Measurements from ENCODE around the gene CYP19A1. TPM values are rescaled to one million over a fixed set of nuclear protein-coding genes. Genes with fewer than 3 reads are reported as not detected.
A peak's percentile ranks its signal among the peaks of the same experiment; 100 is the strongest.

Gene CYP19A1
- total RNA-seq, 1 donor from 2014 or later, result not detected

DNA sequence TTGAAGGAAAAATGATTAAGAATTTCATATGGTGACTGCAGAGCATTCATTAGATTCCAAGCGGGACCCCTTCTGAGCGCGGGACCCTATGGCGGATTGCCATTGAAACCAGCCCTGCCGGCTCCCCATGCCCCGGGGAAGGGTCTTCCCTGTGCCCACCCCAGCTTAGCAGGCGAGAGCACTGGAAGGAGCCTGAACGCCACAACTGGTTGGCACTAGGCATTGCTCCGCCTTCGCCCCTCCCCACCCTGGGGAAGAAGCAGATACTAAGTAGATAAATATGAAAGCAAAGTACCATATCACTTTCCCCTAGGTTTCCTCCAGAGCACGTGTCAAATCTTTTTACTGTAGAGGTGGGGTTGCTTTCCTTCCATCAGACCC lies 70.7 kb downstream of the CYP19A1 start:
- no peak for TF ChIP-seq CTCF (IDR thresholded peaks at IDR 0.05; ENCODE audit: insufficient read depth, low read length, poor library complexity, severe bottlenecking)
- H3K27me3 ChIP-seq (ENCODE audit: control insufficient read depth, insufficient read depth, low read length), result peaks cover 21% of the 10 kb centered on the region
- no peak for DNase-seq (ENCODE audit: low read depth)
- H3K4me3 ChIP-seq (ENCODE audit: low read depth, low read length), result peak overlapping the region; percentile 42
- H3K36me3 ChIP-seq (ENCODE audit: control insufficient read depth, insufficient read depth, low read length), result no peaks in the 10 kb centered on the region

DNA sequence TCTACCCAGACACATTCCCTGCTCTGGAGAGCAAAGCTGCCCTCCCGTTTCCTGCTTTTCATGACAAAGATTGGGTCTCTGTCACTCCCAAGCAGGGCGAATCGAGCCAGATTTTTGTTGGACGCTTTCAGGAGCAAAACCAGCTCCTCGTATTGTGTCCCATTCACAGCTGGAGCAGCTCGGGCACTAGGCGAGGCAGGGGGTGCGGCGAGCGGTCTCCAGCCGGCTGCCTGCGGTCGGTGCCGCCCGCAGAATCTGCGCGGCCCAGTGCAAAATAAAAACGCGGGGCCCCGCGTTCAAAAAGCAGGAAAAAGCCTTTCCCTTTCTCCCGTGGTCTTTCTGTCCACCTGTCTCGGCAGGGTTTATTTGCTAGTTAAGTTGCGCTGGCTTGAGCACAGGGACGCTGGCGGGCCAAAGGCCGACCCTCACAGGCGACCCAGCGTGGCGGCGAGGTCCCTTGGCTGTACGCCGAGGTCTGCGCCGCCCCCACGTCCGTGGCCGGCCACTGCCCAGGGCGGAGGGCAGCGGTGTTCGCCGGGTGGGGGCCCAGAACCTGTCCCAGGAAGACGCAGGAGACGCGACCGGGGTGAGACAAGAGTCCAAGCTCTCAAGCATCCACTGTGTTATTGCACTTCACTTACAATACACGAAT lies 71.2 kb downstream of the CYP19A1 start:
- H3K27me3 ChIP-seq (ENCODE audit: control insufficient read depth, insufficient read depth, low read length), result peaks cover 21% of the 10 kb centered on the region
- no peak for TF ChIP-seq CTCF (IDR thresholded peaks at IDR 0.05; ENCODE audit: insufficient read depth, low read length, poor library complexity, severe bottlenecking)

GRCh38 chr15:51266656-51267050 lies 71.7 kb downstream of the CYP19A1 start:
- no peak for TF ChIP-seq CTCF (IDR thresholded peaks at IDR 0.05; ENCODE audit: insufficient read depth, low read length, poor library complexity, severe bottlenecking)
- no peaks in the 10 kb centered on the region for H3K36me3 ChIP-seq (ENCODE audit: control insufficient read depth, insufficient read depth, low read length)
- H3K27me3 ChIP-seq (ENCODE audit: control insufficient read depth, insufficient read depth, low read length), result peaks cover 21% of the 10 kb centered on the region
- no peak for DNase-seq (ENCODE audit: low read depth)
- no peak overlapping the region for H3K4me3 ChIP-seq (ENCODE audit: low read depth, low read length)

More for the DNA sequence above, 71.2 kb downstream of the CYP19A1 start:
- Histone ChIP-seq H3K36me3 (ENCODE audit: control insufficient read depth, insufficient read depth, low read length) (no peaks in the 10 kb centered on the region), H3K4me3 (ENCODE audit: low read depth, low read length) (peak overlapping the region; percentile 42)
- no peak for DNase-seq (ENCODE audit: low read depth)

- no peak for TF ChIP-seq CTCF (IDR thresholded peaks at IDR 0.05; ENCODE audit: insufficient read depth, low read length, poor library complexity, severe bottlenecking)
- Histone ChIP-seq H3K36me3 (ENCODE audit: control insufficient read depth, insufficient read depth, low read length) (no peaks in the 10 kb centered on the region), H3K4me3 (ENCODE audit: low read depth, low read length) (no peak overlapping the region), H3K27me3 (ENCODE audit: control insufficient read depth, insufficient read depth, low read length) (peaks cover 21% of the 10 kb centered on the region)
- DNase-seq (ENCODE audit: low read depth), result no peak
Measured at GRCh38 chr15:51265037-51265555, 73.3 kb downstream of the CYP19A1 start.

- H3K36me3 ChIP-seq (ENCODE audit: control insufficient read depth, insufficient read depth, low read length), result no peaks in the 10 kb centered on the region
- no peak overlapping the region for H3K4me3 ChIP-seq (ENCODE audit: low read depth, low read length)
- DNase-seq (ENCODE audit: low read depth), result no peak
- H3K27me3 ChIP-seq (ENCODE audit: control insufficient read depth, insufficient read depth, low read length), result peaks cover 21% of the 10 kb centered on the region
- TF ChIP-seq CTCF (IDR thresholded peaks at IDR 0.05; ENCODE audit: insufficient read depth, low read length, poor library complexity, severe bottlenecking), result no peak
Measured at GRCh38 chr15:51263726-51264125, 74.7 kb downstream of the CYP19A1 start.

DNA sequence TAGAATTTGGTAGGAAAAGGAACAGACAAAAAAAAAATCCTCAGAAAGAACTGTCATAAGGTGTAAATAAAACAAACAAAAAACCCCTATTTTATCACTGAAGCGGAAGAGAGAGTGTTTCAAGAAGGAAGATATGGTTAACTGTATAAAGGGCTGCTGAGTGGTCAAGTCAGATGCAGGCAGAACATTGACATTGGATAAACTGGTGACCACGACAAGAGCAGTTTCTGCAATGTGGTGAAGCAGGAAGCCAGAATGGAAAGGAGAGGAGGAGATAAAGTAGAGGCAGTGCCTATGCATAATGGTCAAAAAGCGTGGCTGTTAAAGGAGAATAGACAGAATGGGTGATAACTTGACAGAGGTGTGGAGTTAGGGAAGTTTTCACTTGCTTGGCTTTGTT lies 75.3 kb downstream of the CYP19A1 start:
- no peak overlapping the region for H3K4me3 ChIP-seq (ENCODE audit: low read depth, low read length)
- DNase-seq (ENCODE audit: low read depth), result no peak
- no peaks in the 10 kb centered on the region for H3K36me3 ChIP-seq (ENCODE audit: control insufficient read depth, insufficient read depth, low read length)
- no peak for TF ChIP-seq CTCF (IDR thresholded peaks at IDR 0.05; ENCODE audit: insufficient read depth, low read length, poor library complexity, severe bottlenecking)
- H3K27me3 ChIP-seq (ENCODE audit: control insufficient read depth, insufficient read depth, low read length), result peaks cover 21% of the 10 kb centered on the region
